Right lobe of liver (tissue), 4 donors: ENCODE results near the gene CACNA1C.

Source experiments
- CTCF ChIP-seq, 4 donors: fragments of 200-600 bp in 3 of 4; fragments of 450-650 bp in 1 of 4; IDR thresholded peaks; one replicate each; pipeline versions ENCODE4 v1.5.1 to v1.8.0; 2016 to 2022; ENCODE audit warnings: antibody characterized with exemption in 4 of 4, mild to moderate bottlenecking in 2 of 4
- POLR2A ChIP-seq: fragments of 450-650 bp; IDR thresholded peaks from one replicate; pipeline ENCODE4 v1.6.1; 2017; ENCODE audit warnings: antibody characterized with exemption, mild to moderate bottlenecking
- donor health status: DM: no; HTN: no; CAD: no.
- donor health status: DM: no; HTN: no; CAD: no.
- donor health status: DM: no; HTN: yes; CAD: no.

- TF ChIP-seq POLR2A (no peak), CTCF (IDR thresholded peaks at IDR 0.05) (no peak)
Measured at GRCh38 chr12:2415568-2415944, 362.8 kb downstream of the CACNA1C start.
